ENCODE measurements around the gene TPT1. TPM values are rescaled to one million over a fixed set of nuclear protein-coding genes. Genes with fewer than 3 reads are reported as not detected.

Gene TPT1
- polyA plus RNA-seq, 1 of the 3 experiments (the other 2 are of a cell fraction), result 1,919 TPM

- ChIA-PET POLR2A (no interaction called here), CTCF (interaction anchor here (1.5 to 4.2 kb wide), 3 partner anchors 9 to 255 kb away, joined by 3 to 34 read pairs (median 8); no protein-coding TSS in a partner anchor)
Measured at GRCh38 chr13:45302507-45302906, 38.5 kb downstream of the TPT1 start.

More at GRCh38 chr13:45302507-45302906, 38.5 kb downstream of the TPT1 start:
- TF ChIP-seq TCF12 (IDR thresholded peaks at IDR 0.05) (no peak), GATA2 (CRISPR knock-in tag; IDR thresholded peaks at IDR 0.05) (no peak), CTCF (IDR thresholded peaks at IDR 0.05) (no peak), RFX5 (IDR thresholded peaks at IDR 0.05; ENCODE audit: low read length) (no peak), ELF1 (IDR thresholded peaks at IDR 0.05) (no peak), ZBTB33 (IDR thresholded peaks at IDR 0.05; ENCODE audit: borderline replicate concordance, low read depth) (no peak), NRF1 (IDR thresholded peaks at IDR 0.05; ENCODE audit: low read depth, low read length) (no peak), FOSL2 (IDR thresholded peaks at IDR 0.05; ENCODE audit: borderline replicate concordance, low read depth) (no peak), IRF3 (IDR thresholded peaks at IDR 0.05; ENCODE audit: low read depth, low read length) (no peak), JUND (IDR thresholded peaks at IDR 0.05) (no peak), MXI1 (IDR thresholded peaks at IDR 0.05; ENCODE audit: low read depth, low read length) (no peak), EP300 (IDR thresholded peaks at IDR 0.05; ENCODE audit: borderline replicate concordance in 1 of 2, low read depth in 1 of 2, low read length in 1 of 2) (no peak), GABPA (IDR thresholded peaks at IDR 0.05; ENCODE audit: low read depth) (no peak), EZH2phosphoT487 (IDR thresholded peaks at IDR 0.05; ENCODE audit: borderline replicate concordance, low read depth) (no peak), NFIC (IDR thresholded peaks at IDR 0.05; ENCODE audit: borderline replicate concordance) (no peak)
- DNase-seq, result no peak
- Histone ChIP-seq H3F3A (replicated peaks; ENCODE audit: insufficient read depth) (no peaks in the 10 kb centered on the region), H3K36me3 (replicated peaks in 1 of 2; ENCODE audit: control insufficient read depth in 1 of 2, insufficient read depth in 2 of 2, low read length in 1 of 2) (no peaks in the 10 kb centered on the region), H3K4me2 (no peak overlapping the region), H3K4me3 (ENCODE audit: low read depth in 2 of 2, low read length in 1 of 2) (no peak overlapping the region), H3K9me3 (no peaks in the 10 kb centered on the region), H2AFZ (ENCODE audit: low read depth) (no peak overlapping the region), H3K4me1 (ENCODE audit: control insufficient read depth in 1 of 2, insufficient read depth in 2 of 2, low read depth in 1 of 2, low read length in 1 of 2) (no peaks in the 10 kb centered on the region; a peak in 1 of 4 replicates), H4K20me1 (ENCODE audit: insufficient read depth) (no peaks in the 10 kb centered on the region), H3K9ac (no peak overlapping the region), H3K27ac (ENCODE audit: low read depth in 2 of 2, low read length in 1 of 2) (no peak overlapping the region), H3K27me3 (ENCODE audit: insufficient read depth) (no peaks in the 10 kb centered on the region), H3K79me2 (ENCODE audit: insufficient read depth) (no peaks in the 10 kb centered on the region), H3K9me2 (no peaks in the 10 kb centered on the region)
- 43% methylated on average over 3 of the region's 3 CpGs for WGBS (ENCODE audit: low lambda C conversion rate)
